Spleen (tissue), 11 donors: ENCODE data around the gene POFUT1. TPM values are rescaled to one million over a fixed set of nuclear protein-coding genes. Genes with fewer than 3 reads are reported as not detected.
A peak's percentile ranks its signal among the peaks of the same experiment; 100 is the strongest.
"Not testable (repeated sequence)": the region's sequence is repeated elsewhere in the genome, so short reads cannot be mapped to it uniquely, and the experiment has no call there.

Experiments
- DNase-seq: peaks from one replicate; pipeline ENCODE4 v3.0.0-alpha.2; 2020
- H3K27ac ChIP-seq, 8 donors: fragments of 200-600 bp; sonication (generic) in 7 of 8; 1 replicate in 4 of 8; 2 replicates in 4 of 8; pipeline versions ENCODE4 v1.5.0 to v1.8.0; 2016 to 2021; ENCODE audit warnings: inconsistent platforms in 4 of 8, mild to moderate bottlenecking in 4 of 8, moderate library complexity in 1 of 8
- H3K27me3 ChIP-seq, 7 donors: fragments of 200-600 bp; sonication (generic) in 6 of 7; replicated peaks in 1 of 7; 1 replicate in 4 of 7; 2 replicates in 3 of 7; pipeline versions ENCODE4 v1.5.0 to v1.8.0; 2016 to 2021; ENCODE audit warnings: inconsistent platforms in 3 of 7, mild to moderate bottlenecking in 1 of 7
- H3K36me3 ChIP-seq, 6 donors: fragments of 200-600 bp; sonication (generic) in 5 of 6; 1 replicate in 4 of 6; 2 replicates in 2 of 6; pipeline versions ENCODE4 v1.5.0 to v1.8.0; 2016 to 2021; ENCODE audit warnings: inconsistent platforms in 2 of 6
- H3K4me1 ChIP-seq, 6 donors: fragments of 200-600 bp; sonication (generic) in 5 of 6; 1 replicate in 3 of 6; 2 replicates in 3 of 6; pipeline versions ENCODE4 v1.5.0 to v1.8.0; 2016 to 2021; ENCODE audit warnings: inconsistent platforms in 3 of 6
- H3K4me3 ChIP-seq, 8 donors: fragments of 200-600 bp; sonication (generic) in 7 of 8; 1 replicate in 4 of 8; 2 replicates in 4 of 8; pipeline versions ENCODE4 v1.5.0 to v1.8.0; 2016 to 2021; ENCODE audit warnings: inconsistent platforms in 4 of 8, mild to moderate bottlenecking in 4 of 8, moderate library complexity in 2 of 8
- H3K9me3 ChIP-seq, 8 donors: fragments of 200-600 bp; sonication (generic) in 7 of 8; 1 replicate in 4 of 8; 2 replicates in 4 of 8; pipeline versions ENCODE4 v1.5.0 to v1.8.0; 2016 to 2021; ENCODE audit warnings: inconsistent platforms in 4 of 8
- CTCF ChIP-seq, 11 experiments: fragments of 200-600 bp in 7 of 11; fragments of 450-650 bp in 4 of 11; sonication (generic) in 4 of 11; IDR thresholded peaks in 8 of 11; conservative IDR thresholded peaks in 3 of 11; 1 replicate in 7 of 11; 2 replicates in 4 of 11; pipeline versions ENCODE4 v1.4.0 to v1.8.0; 2016 to 2021; ENCODE audit warnings: antibody characterized with exemption in 11 of 11, inconsistent platforms in 4 of 11, mild to moderate bottlenecking in 1 of 11
- POLR2A ChIP-seq, 3 donors: fragments of 450-650 bp; IDR thresholded peaks; one replicate each; pipeline ENCODE4 v1.5.1; 2017; ENCODE audit warnings: antibody characterized with exemption in 3 of 3, mild to moderate bottlenecking in 1 of 3
- POLR2AphosphoS5 ChIP-seq, 3 donors: sonication (generic); formaldehyde crosslinking; IDR thresholded peaks; one replicate each; pipeline ENCODE4 v1.5.1; 2017; ENCODE audit warnings: antibody characterized with exemption in 3 of 3
- WGBS, 5 donors: extraction: QIAGEN DNeasy Blood & Tissue Kit in 3 of 5; methylation state at CpG; one replicate each; pipeline versions ENCODE4 v1.1.5 to v1.1.7; 2013 to 2018; 5-methylcytosine and 5-hydroxymethylcytosine counted together
- intact Hi-C: fragments of 100-400 bp; cut with DNase I; formaldehyde crosslinking; loops from one replicate; pipeline ENCODE4 v1.15.0; 2023; ENCODE audit warnings: low total_unique reads
- polyA plus RNA-seq, 3 donors: library from polyadenylated mRNA; stranded (reverse); fragments of 200-250 nt; gene quantifications; one replicate each; pipeline ENCODE4 v1.2.1, GENCODE V29; 2013
- total RNA-seq, 7 donors: library from RNA; depleted of rRNA in 3 of 7; stranded (reverse); fragments of >200 nt in 3 of 7; fragmentation: NEBNext Ultra II Directional in 4 of 7; extraction: Animal tissue kit (Norgen Biotek cat#: 25700) in 4 of 7; gene quantifications; one replicate each; pipeline versions ENCODE4 v1.1.0 to v1.2.1, GENCODE V29; 2016 to 2021
- donor health status: healthy with polysubstance abuse.
- donor health status: DM: no; HTN: no; CAD: no; lungs with moderate emphysema.
- donor health status: DM: no; HTN: no; CAD: no.
- donor health status: Bipolar disorder and iron deficiency.
- donor health status: healthy.
- donor health status: DM: no; HTN: no; CAD: no.
- donor health status: DM: yes; HTN: yes; CAD: no.

POFUT1 gene
- total and polyA plus RNA-seq, 10 donors, result 3.8 to 26.3 (median 21.0) TPM

GRCh38 chr20:32191422-32191821 lies 16.3 kb upstream of the POFUT1 start:
- TF ChIP-seq CTCF (IDR thresholded peaks at IDR 0.05 in 8 of 11, conservative IDR thresholded peaks at IDR 0.05 in 3 of 11) (no peak), POLR2AphosphoS5 (IDR thresholded peaks at IDR 0.05) (no peak), POLR2A (IDR thresholded peaks at IDR 0.05) (no peak)
- Histone ChIP-seq H3K4me3 (no peak overlapping the region), H3K4me1 (peaks cover 7 to 61% (median 43%) of the 10 kb centered on the region in 6 donors), H3K36me3 (peaks cover 0 to 48% (median 21%) of the 10 kb centered on the region in 6 donors), H3K9me3 (no peaks in the 10 kb centered on the region), H3K27me3 (peaks cover 0 to 7% (median 0%) of the 10 kb centered on the region in 7 donors), H3K27ac (peak overlapping the region in 2 of 8 donors; percentile 7 to 34)
- no peak for DNase-seq
- intact Hi-C loops, result no loop called here
- WGBS, 5 donors, result 69 to 93% (median 74%) methylated on average over 3 of the region's 3 CpGs

- Histone ChIP-seq H3K27ac (peak overlapping the region in 5 of 8 donors; percentile 7 to 34 (median 26)), H3K9me3 (no peaks in the 10 kb centered on the region), H3K36me3 (peaks cover 0 to 53% (median 25%) of the 10 kb centered on the region in 6 donors), H3K27me3 (peaks cover 0 to 7% (median 0%) of the 10 kb centered on the region in 7 donors), H3K4me1 (peaks cover 7 to 61% (median 43%) of the 10 kb centered on the region in 6 donors), H3K4me3 (no peak overlapping the region)
- intact Hi-C loops, result no loop called here
- TF ChIP-seq POLR2A (IDR thresholded peaks at IDR 0.05), result no peak
- TF ChIP-seq CTCF (IDR thresholded peaks at IDR 0.05 in 8 of 11, conservative IDR thresholded peaks at IDR 0.05 in 3 of 11), result no peak
- TF ChIP-seq POLR2AphosphoS5 (IDR thresholded peaks at IDR 0.05), result no peak
- no peak for DNase-seq
Observed at GRCh38 chr20:32191873-32192272, 15.8 kb upstream of the POFUT1 start.

GRCh38 chr20:32192698-32193097 lies 15.0 kb upstream of the POFUT1 start:
- no peak for DNase-seq
- H3K9me3 ChIP-seq, result no peaks in the 10 kb centered on the region
- H3K27ac ChIP-seq, result peak overlapping the region in 5 of 8 donors; percentile 13 to 55 (median 22)
- no peak overlapping the region for H3K4me3 ChIP-seq
- peaks cover 0 to 7% (median 0%) of the 10 kb centered on the region in 7 donors for H3K27me3 ChIP-seq
- H3K36me3 ChIP-seq, result peaks cover 0 to 61% (median 33%) of the 10 kb centered on the region in 6 donors
- TF ChIP-seq POLR2AphosphoS5 (IDR thresholded peaks at IDR 0.05) (peak in 1 of 3 donors; percentile 22), POLR2A (IDR thresholded peaks at IDR 0.05) (no peak)
- H3K4me1 ChIP-seq, result peaks cover 7 to 61% (median 43%) of the 10 kb centered on the region in 6 donors
- WGBS, 5 donors, result 66 to 85% (median 79%) methylated on average over 3 of the region's 3 CpGs
- intact Hi-C loops, result no loop called here

GRCh38 chr20:32193336-32193735 lies 14.3 kb upstream of the POFUT1 start:
- intact Hi-C loops, DNase-seq, H3K9me3 ChIP-seq, H3K27me3 ChIP-seq, H3K4me3 ChIP-seq: not testable (repeated sequence)
- 79 to 90% (median 89%) methylated on average over 5 of the region's 5 CpGs for WGBS, 5 donors
- H3K4me1 ChIP-seq, result peaks cover 7 to 60% (median 41%) of the 10 kb centered on the region in 6 donors
- peak overlapping the region in 2 of 8 donors; percentile 16 to 55 for H3K27ac ChIP-seq
- peaks cover 0 to 68% (median 36%) of the 10 kb centered on the region in 6 donors for H3K36me3 ChIP-seq

- intact Hi-C loops, result no loop called here
- H3K27me3 ChIP-seq, result peaks cover 0 to 7% (median 0%) of the 10 kb centered on the region in 7 donors
- H3K27ac ChIP-seq, result peak overlapping the region in 2 of 8 donors; percentile 16 to 55
- H3K9me3 ChIP-seq, result no peaks in the 10 kb centered on the region
- no peak overlapping the region for H3K4me3 ChIP-seq
- no peak for TF ChIP-seq POLR2AphosphoS5 (IDR thresholded peaks at IDR 0.05)
- no peak for TF ChIP-seq POLR2A (IDR thresholded peaks at IDR 0.05)
- TF ChIP-seq CTCF (IDR thresholded peaks at IDR 0.05 in 8 of 11, conservative IDR thresholded peaks at IDR 0.05 in 3 of 11), result no peak
- H3K36me3 ChIP-seq, result peaks cover 0 to 74% (median 43%) of the 10 kb centered on the region in 6 donors
- 69 to 91% (median 82%) methylated on average over 6 of the region's 6 CpGs for WGBS, 5 donors
- H3K4me1 ChIP-seq, result peaks cover 4 to 61% (median 38%) of the 10 kb centered on the region in 6 donors
- no peak for DNase-seq
Observed at GRCh38 chr20:32193996-32194395, 13.7 kb upstream of the POFUT1 start.
